Astrocyte of the cerebellum (primary cell): Measurements from ENCODE around the gene SYMPK.

Experiments used
- DNase-seq: peaks from one replicate; pipeline ENCODE4 v3.0.0-alpha.2; 2011; ENCODE audit warnings: low read depth
- H3K4me3 ChIP-seq: 2 replicates; pipeline ENCODE4 v1.5.1; 2011; ENCODE audit warnings: mild to moderate bottlenecking, low read depth, low read length, moderate library complexity
- CTCF ChIP-seq: IDR thresholded peaks from 2 replicates; pipeline ENCODE4 v1.5.1; 2012; ENCODE audit warnings: low read length, low read depth, moderate library complexity, mild to moderate bottlenecking; ENCODE audit errors: missing control alignments
- in situ Hi-C: cut with HindIII; loops from 2 replicates; pipeline ENCODE4 v1.10.0; 2017; ENCODE audit warnings: low sequenced_read_pairs

The SYMPK gene

GRCh38 chr19:45780448-45781213 is 82.3 kb downstream of the SYMPK start:
- no peak for DNase-seq
- in situ Hi-C loops = no loop called here
- TF ChIP-seq CTCF = no peak
- no peak overlapping the region for H3K4me3 ChIP-seq

GRCh38 chr19:45780146-45780447 is 82.8 kb downstream of the SYMPK start:
- no peak for TF ChIP-seq CTCF
- in situ Hi-C loops = no loop called here

GRCh38 chr19:45779231-45780145 is 83.5 kb downstream of the SYMPK start:
- in situ Hi-C loops = no loop called here
- no peak for DNase-seq
- peak; percentile 48 for TF ChIP-seq CTCF
- no peak overlapping the region for H3K4me3 ChIP-seq

More at GRCh38 chr19:45780146-45780447, 82.8 kb downstream of the SYMPK start:
- no peak for DNase-seq
- no peak overlapping the region for H3K4me3 ChIP-seq

GRCh38 chr19:45778010-45778661 is 84.8 kb downstream of the SYMPK start:
- H3K4me3 ChIP-seq = no peak overlapping the region
- DNase-seq = no peak
- TF ChIP-seq CTCF = no peak
- in situ Hi-C loops = no loop called here

- TF ChIP-seq CTCF = no peak
- no peak for DNase-seq
- H3K4me3 ChIP-seq = no peak overlapping the region
- in situ Hi-C loops = no loop called here
These were observed 85.5 kb downstream of the SYMPK start for GRCh38 chr19:45777395-45777961.

GRCh38 chr19:45774765-45775164 is 88.2 kb downstream of the SYMPK start:
- no peak for TF ChIP-seq CTCF
- in situ Hi-C loops = no loop called here
- no peak overlapping the region for H3K4me3 ChIP-seq
- no peak for DNase-seq
